Smooth muscle cell (in vitro differentiated cells): ENCODE results near the gene COIL. TPM values are rescaled to one million over a fixed set of nuclear protein-coding genes. Genes with fewer than 3 reads are reported as not detected.

Source experiments
- DNase-seq: peaks from one replicate; lab custom pipeline; 2025; ENCODE audit not compliant: unreplicated experiment; lab: John Stamatoyannopoulos, UW
- H2AFZ ChIP-seq: fragments of 200-600 bp; sonication (generic); 2 replicates; pipeline ENCODE4 v1.6.0; 2016; ENCODE audit warnings: antibody characterized with exemption, low read depth, mild to moderate bottlenecking
- H3F3A ChIP-seq: fragments of 200-600 bp; sonication (generic); 2 replicates; pipeline ENCODE4 v1.6.0; 2017; ENCODE audit warnings: antibody characterized with exemption, low read depth
- H3K27ac ChIP-seq: fragments of 200-600 bp; sonication (generic); 2 replicates; pipeline ENCODE4 v1.5.1; 2016; ENCODE audit warnings: low read depth, mild to moderate bottlenecking
- H3K27me3 ChIP-seq: fragments of 200-600 bp; sonication (generic); 2 replicates; pipeline ENCODE4 v1.6.1; 2016; ENCODE audit warnings: low read depth, mild to moderate bottlenecking
- H3K36me3 ChIP-seq: fragments of 200-600 bp; sonication (generic); 2 replicates; pipeline ENCODE4 v1.5.1; 2016; ENCODE audit warnings: low read depth
- H3K4me1 ChIP-seq: fragments of 200-600 bp; sonication (generic); 2 replicates; pipeline ENCODE4 v1.5.1; 2016; ENCODE audit warnings: low read depth
- H3K4me2 ChIP-seq: fragments of 200-600 bp; sonication (generic); 2 replicates; pipeline ENCODE4 v1.6.0; 2016; ENCODE audit warnings: mild to moderate bottlenecking
- H3K4me3 ChIP-seq: fragments of 200-600 bp; sonication (generic); 2 replicates; pipeline ENCODE4 v1.5.1; 2016; ENCODE audit warnings: mild to moderate bottlenecking
- H3K79me2 ChIP-seq: fragments of 200-600 bp; sonication (generic); 2 replicates; pipeline ENCODE4 v1.6.0; 2016; ENCODE audit warnings: low read depth, mild to moderate bottlenecking
- H3K9ac ChIP-seq: fragments of 200-600 bp; sonication (generic); 2 replicates; pipeline ENCODE4 v1.6.0; 2016; ENCODE audit warnings: low read depth
- H3K9me3 ChIP-seq: fragments of 200-600 bp; sonication (generic); replicated peaks from 2 replicates; pipeline ENCODE4 v1.5.1; 2016; ENCODE audit warnings: low read depth
- H4K20me1 ChIP-seq: fragments of 200-600 bp; sonication (generic); 2 replicates; pipeline ENCODE4 v1.6.0; 2016; ENCODE audit warnings: low read depth
- WGBS: methylation state at CpG from one replicate; pipeline ENCODE4 v1.1.7; 2016; ENCODE audit warnings: low lambda C conversion rate; 5-methylcytosine and 5-hydroxymethylcytosine counted together
- polyA plus RNA-seq: library from polyadenylated mRNA; unstranded; fragments of >200 nt; fragmentation: Nextera tagmentation; extraction: Ambion mirVana; gene quantifications from 2 replicates; pipeline ENCODE4 v1.2.1, GENCODE V29; 2016
- total RNA-seq: library from RNA; depleted of rRNA; stranded (reverse); fragments of >200 nt; gene quantifications from 2 replicates; pipeline ENCODE4 v1.2.3, GENCODE V29; 2014
- TF ChIP-seq, protein P1 (sequence below): fragments of 200-600 bp; sonication (generic); IDR thresholded peaks from 2 replicates; pipeline ENCODE4 v1.5.1; 2017; ENCODE audit warnings: borderline replicate concordance, mild to moderate bottlenecking, antibody characterized with exemption; ENCODE audit not compliant: insufficient read depth, poor library complexity, severe bottlenecking

The COIL gene
- total and polyA plus RNA-seq, 2 experiments from 2014 or later = 15.5 to 30.3 TPM

DNA sequence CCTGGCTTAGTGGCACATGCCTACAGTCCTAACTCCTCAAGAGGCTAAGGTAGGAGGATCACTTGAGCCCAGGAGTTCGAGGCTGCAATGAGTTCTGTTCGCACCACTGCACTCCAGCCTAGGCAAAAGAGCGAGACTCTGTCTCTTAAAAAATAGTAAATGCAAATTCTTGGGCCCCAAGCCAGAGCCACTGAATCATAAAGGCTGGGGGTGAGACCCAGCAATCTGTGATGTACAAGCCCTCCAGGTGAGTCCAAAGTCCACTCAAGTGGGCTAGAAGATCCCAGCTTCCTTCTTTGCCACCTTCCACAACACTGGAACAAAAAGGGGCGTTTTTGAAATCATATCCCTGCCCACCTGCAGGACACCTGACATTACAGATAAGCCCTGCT, 63.9 kb downstream of the COIL start:
- H3K36me3 ChIP-seq = no peaks in the 10 kb centered on the region
- H3K9ac ChIP-seq = no peak overlapping the region
- no peaks in the 10 kb centered on the region for H3K4me1 ChIP-seq
- no peaks in the 10 kb centered on the region for H3K79me2 ChIP-seq
- H4K20me1 ChIP-seq = no peaks in the 10 kb centered on the region
- no peaks in the 10 kb centered on the region for H3K27me3 ChIP-seq
- no peak overlapping the region for H2AFZ ChIP-seq
- 99% methylated on average over 4 of the region's 4 CpGs for WGBS
- no peak overlapping the region for H3K4me3 ChIP-seq
- TF ChIP-seq, protein P1, sequence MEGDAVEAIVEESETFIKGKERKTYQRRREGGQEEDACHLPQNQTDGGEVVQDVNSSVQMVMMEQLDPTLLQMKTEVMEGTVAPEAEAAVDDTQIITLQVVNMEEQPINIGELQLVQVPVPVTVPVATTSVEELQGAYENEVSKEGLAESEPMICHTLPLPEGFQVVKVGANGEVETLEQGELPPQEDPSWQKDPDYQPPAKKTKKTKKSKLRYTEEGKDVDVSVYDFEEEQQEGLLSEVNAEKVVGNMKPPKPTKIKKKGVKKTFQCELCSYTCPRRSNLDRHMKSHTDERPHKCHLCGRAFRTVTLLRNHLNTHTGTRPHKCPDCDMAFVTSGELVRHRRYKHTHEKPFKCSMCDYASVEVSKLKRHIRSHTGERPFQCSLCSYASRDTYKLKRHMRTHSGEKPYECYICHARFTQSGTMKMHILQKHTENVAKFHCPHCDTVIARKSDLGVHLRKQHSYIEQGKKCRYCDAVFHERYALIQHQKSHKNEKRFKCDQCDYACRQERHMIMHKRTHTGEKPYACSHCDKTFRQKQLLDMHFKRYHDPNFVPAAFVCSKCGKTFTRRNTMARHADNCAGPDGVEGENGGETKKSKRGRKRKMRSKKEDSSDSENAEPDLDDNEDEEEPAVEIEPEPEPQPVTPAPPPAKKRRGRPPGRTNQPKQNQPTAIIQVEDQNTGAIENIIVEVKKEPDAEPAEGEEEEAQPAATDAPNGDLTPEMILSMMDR = no peak
- no peak overlapping the region for H3K27ac ChIP-seq
- no peaks in the 10 kb centered on the region for H3F3A ChIP-seq
- no peak overlapping the region for H3K4me2 ChIP-seq
- no peak for DNase-seq
- no peaks in the 10 kb centered on the region for H3K9me3 ChIP-seq

DNA sequence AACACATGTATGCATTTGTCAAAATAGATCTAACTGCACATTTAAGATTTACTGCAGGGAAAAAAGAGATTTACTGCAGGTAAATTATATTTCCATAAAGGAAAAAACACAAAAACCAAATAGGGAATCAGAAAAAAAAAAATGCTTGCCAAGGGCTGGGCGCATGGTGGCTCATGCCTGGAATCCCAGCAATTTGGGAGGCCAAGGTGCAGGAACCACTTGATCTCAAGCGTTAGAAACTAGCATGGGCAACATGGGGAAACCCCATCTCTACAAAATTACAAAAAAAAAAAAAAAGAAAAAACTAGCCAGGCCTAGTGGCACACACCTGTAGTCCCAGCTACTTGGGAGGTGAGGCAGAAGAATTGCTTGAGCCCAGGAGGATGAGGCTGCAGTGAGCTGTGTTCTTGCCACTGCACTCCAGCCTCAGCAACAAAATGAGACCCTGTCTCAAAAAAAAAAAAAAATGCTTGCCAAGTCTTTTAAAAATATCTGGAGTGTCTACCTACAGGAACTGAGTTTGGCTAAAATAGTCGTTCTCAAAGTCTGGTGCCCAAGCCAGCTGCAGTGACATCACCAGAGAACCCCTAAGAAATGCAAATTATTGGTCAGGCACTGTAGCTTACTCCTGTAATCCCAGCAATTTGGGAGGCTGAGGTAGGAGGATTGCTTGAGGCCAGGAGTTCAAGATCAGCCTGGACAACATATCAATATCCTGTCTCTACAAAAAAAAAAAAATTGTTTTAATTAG, 64.5 kb downstream of the COIL start:
- WGBS = 82% methylated on average over 3 of the region's 3 CpGs
- Histone ChIP-seq H3K27ac (no peak overlapping the region), H3K9me3 (no peaks in the 10 kb centered on the region), H3F3A (no peaks in the 10 kb centered on the region), H3K4me1 (no peaks in the 10 kb centered on the region), H3K36me3 (no peaks in the 10 kb centered on the region), H3K27me3 (no peaks in the 10 kb centered on the region), H4K20me1 (no peaks in the 10 kb centered on the region), H3K79me2 (no peaks in the 10 kb centered on the region), H2AFZ (no peak overlapping the region), H3K9ac (no peak overlapping the region), H3K4me3 (no peak overlapping the region), H3K4me2 (no peak overlapping the region)
- DNase-seq = no peak
- TF ChIP-seq, protein P1 = no peak

DNA sequence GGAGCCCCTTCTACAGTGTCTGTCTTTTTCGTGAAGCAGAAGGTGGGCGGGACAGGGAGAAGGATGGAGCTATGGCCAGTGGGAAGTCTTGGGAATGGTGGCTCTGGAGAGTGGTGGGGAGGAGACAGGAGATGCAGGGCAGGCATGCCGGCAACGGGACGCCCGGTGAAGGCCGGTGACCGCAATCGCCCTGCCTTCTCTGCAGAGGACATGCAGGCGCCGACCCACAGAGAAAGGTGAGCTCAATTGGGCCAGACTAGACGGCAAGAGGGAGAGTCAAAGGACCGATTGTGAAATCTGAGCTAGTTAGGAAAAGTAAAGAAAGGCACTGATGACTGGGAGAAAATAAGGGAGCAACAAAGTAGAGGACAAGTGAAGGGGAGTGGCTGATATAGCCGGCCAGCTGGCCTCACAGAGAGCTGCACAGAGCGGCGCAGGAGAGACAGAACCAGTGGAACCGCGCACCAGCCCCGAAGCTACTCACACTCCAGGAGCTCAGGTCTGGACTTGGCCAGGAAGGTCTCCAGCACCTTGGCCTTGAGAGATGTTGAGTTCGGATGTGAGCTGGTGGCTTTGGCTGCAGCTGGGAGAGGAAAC, 65.9 kb downstream of the COIL start:
- no peak overlapping the region for H3K27ac ChIP-seq
- no peaks in the 10 kb centered on the region for H3K9me3 ChIP-seq
- H3K4me2 ChIP-seq = no peak overlapping the region
- H3K27me3 ChIP-seq = no peaks in the 10 kb centered on the region
- WGBS = 93% methylated on average over 20 of the region's 20 CpGs
- H3K79me2 ChIP-seq = no peaks in the 10 kb centered on the region
- no peaks in the 10 kb centered on the region for H3K4me1 ChIP-seq
- TF ChIP-seq, protein P1 = no peak
- H3K9ac ChIP-seq = no peak overlapping the region
- no peak overlapping the region for H3K4me3 ChIP-seq
- no peaks in the 10 kb centered on the region for H4K20me1 ChIP-seq
- no peaks in the 10 kb centered on the region for H3F3A ChIP-seq
- H2AFZ ChIP-seq = no peak overlapping the region
- no peak for DNase-seq
- H3K36me3 ChIP-seq = no peaks in the 10 kb centered on the region
